Liver (tissue), 9 donors: ENCODE data around the gene SMOC1. TPM values are rescaled to one million over a fixed set of nuclear protein-coding genes. Genes with fewer than 3 reads are reported as not detected.

Experiments used
- DNase-seq: peaks from one replicate; pipeline ENCODE4 v3.0.0-alpha.2; 2017; ENCODE audit warnings: low spot score
- H3K27ac ChIP-seq, 2 donors: one replicate each; pipeline ENCODE4 v1.7.0; 2013; ENCODE audit warnings: inconsistent platforms in 2 of 2, low read length in 2 of 2, control low read depth in 1 of 2, low read depth in 1 of 2, mild to moderate bottlenecking in 1 of 2
- H3K27me3 ChIP-seq, 4 donors: one replicate each; pipeline versions ENCODE4 v1.6.1 to v1.7.0; 2013; ENCODE audit warnings: low read length in 3 of 4, inconsistent platforms in 1 of 4, mild to moderate bottlenecking in 1 of 4, moderate library complexity in 1 of 4; ENCODE audit not compliant: control insufficient read depth in 4 of 4, insufficient read depth in 4 of 4
- H3K36me3 ChIP-seq, 4 donors: one replicate each; pipeline versions ENCODE4 v1.6.1 to v1.7.0; 2013; ENCODE audit warnings: low read length in 3 of 4, mild to moderate bottlenecking in 3 of 4, low read depth in 1 of 4, moderate library complexity in 1 of 4; ENCODE audit not compliant: control insufficient read depth in 4 of 4, insufficient read depth in 3 of 4
- H3K4me1 ChIP-seq, 4 donors: one replicate each; pipeline versions ENCODE4 v1.6.1 to v1.7.0; 2013; ENCODE audit warnings: low read length in 3 of 4, mild to moderate bottlenecking in 3 of 4, moderate library complexity in 1 of 4; ENCODE audit not compliant: control insufficient read depth in 4 of 4, insufficient read depth in 4 of 4
- H3K4me3 ChIP-seq, 3 donors: one replicate each; pipeline versions ENCODE4 v1.6.1 to v1.7.0; 2013; ENCODE audit warnings: low read length in 3 of 3, control low read depth in 1 of 3, low read depth in 1 of 3, mild to moderate bottlenecking in 1 of 3
- H3K9ac ChIP-seq, 2 donors: one replicate each; pipeline ENCODE4 v1.7.0; 2013; ENCODE audit warnings: low read length in 2 of 2, mild to moderate bottlenecking in 2 of 2, moderate library complexity in 2 of 2, control low read depth in 1 of 2, low read depth in 1 of 2
- H3K9me3 ChIP-seq, 4 donors: one replicate each; pipeline versions ENCODE4 v1.6.1 to v1.7.0; 2013; ENCODE audit warnings: low read length in 3 of 4; ENCODE audit not compliant: control insufficient read depth in 4 of 4
- EGR1 ChIP-seq, 2 donors: IDR thresholded peaks; 2 replicates each; pipeline ENCODE4 v1.6.1; 2016 to 2018; ENCODE audit warnings: antibody characterized with exemption in 2 of 2, low read depth in 2 of 2
- FOXA1 ChIP-seq: IDR thresholded peaks from 2 replicates; pipeline ENCODE4 v1.6.1; 2016; ENCODE audit warnings: antibody characterized with exemption
- FOXA2 ChIP-seq: IDR thresholded peaks from 2 replicates; pipeline ENCODE4 v1.6.1; 2016; ENCODE audit warnings: antibody characterized with exemption
- GABPA ChIP-seq, 2 donors: IDR thresholded peaks in 1 of 2; conservative IDR thresholded peaks in 1 of 2; 2 replicates each; pipeline ENCODE4 v1.6.1; 2016; ENCODE audit warnings: antibody characterized with exemption in 2 of 2, mild to moderate bottlenecking in 1 of 2, moderate library complexity in 1 of 2
- HNF4A ChIP-seq, 2 donors: conservative IDR thresholded peaks; 2 replicates each; pipeline ENCODE4 v1.6.1; 2016; ENCODE audit warnings: antibody characterized with exemption in 2 of 2, mild to moderate bottlenecking in 2 of 2
- HNF4G ChIP-seq: IDR thresholded peaks from 2 replicates; pipeline ENCODE4 v1.6.1; 2016; ENCODE audit warnings: antibody characterized with exemption
- JUND ChIP-seq, 2 donors: IDR thresholded peaks; 2 replicates each; pipeline ENCODE4 v1.6.1; 2016; ENCODE audit warnings: antibody characterized with exemption in 2 of 2
- MAX ChIP-seq: IDR thresholded peaks from 2 replicates; pipeline ENCODE4 v1.6.1; 2016; ENCODE audit warnings: antibody characterized with exemption
- RAD21 ChIP-seq, 2 donors: IDR thresholded peaks; 2 replicates each; pipeline ENCODE4 v1.6.1; 2016; ENCODE audit warnings: antibody characterized with exemption in 2 of 2, mild to moderate bottlenecking in 2 of 2
- RXRA ChIP-seq, 2 donors: IDR thresholded peaks; 2 replicates each; pipeline ENCODE4 v1.6.1; 2017 to 2018; ENCODE audit warnings: antibody characterized with exemption in 2 of 2, mild to moderate bottlenecking in 1 of 2
- SP1 ChIP-seq: IDR thresholded peaks from 2 replicates; pipeline ENCODE4 v1.6.1; 2018; ENCODE audit warnings: antibody characterized with exemption, mild to moderate bottlenecking
- YY1 ChIP-seq: IDR thresholded peaks from 2 replicates; pipeline ENCODE4 v1.6.1; 2016; ENCODE audit warnings: antibody characterized with exemption, mild to moderate bottlenecking
- WGBS: extraction: QIAGEN DNeasy Blood & Tissue Kit; methylation state at CpG from one replicate; pipeline ENCODE4 v1.1.7; 2013; 5-methylcytosine and 5-hydroxymethylcytosine counted together
- polyA plus RNA-seq, 2 donors: library from polyadenylated mRNA; stranded (reverse) in 1 of 2; unstranded in 1 of 2; fragments of 200-250 nt in 1 of 2; fragments of >200 nt in 1 of 2; fragmentation: Nextera tagmentation in 1 of 2; extraction: Ambion mirVana in 1 of 2; gene quantifications; one replicate each; pipeline versions ENCODE4 v1.2.1 to v1.2.3, GENCODE V29; 2013 to 2015
- total RNA-seq, 2 donors: library from RNA; depleted of rRNA; stranded (reverse); fragments of >200 nt; gene quantifications; one replicate each; pipeline ENCODE4 v1.2.3, GENCODE V29; 2014
- TF ChIP-seq, protein P1 (sequence below): IDR thresholded peaks from 2 replicates; pipeline ENCODE4 v1.6.1; 2016; ENCODE audit warnings: antibody characterized with exemption
- TF ChIP-seq, protein P2 (sequence below): IDR thresholded peaks from 2 replicates; pipeline ENCODE4 v1.6.1; 2016; ENCODE audit warnings: antibody characterized with exemption, mild to moderate bottlenecking
- donor health status: healthy.
- donor health status: healthy.
- donor health status: healthy.
- donor health status: healthy.
- donor health status: healthy.

The SMOC1 gene
- total and polyA plus RNA-seq, 4 donors = 11.2 to 43.7 (median 27.4) TPM

DNA sequence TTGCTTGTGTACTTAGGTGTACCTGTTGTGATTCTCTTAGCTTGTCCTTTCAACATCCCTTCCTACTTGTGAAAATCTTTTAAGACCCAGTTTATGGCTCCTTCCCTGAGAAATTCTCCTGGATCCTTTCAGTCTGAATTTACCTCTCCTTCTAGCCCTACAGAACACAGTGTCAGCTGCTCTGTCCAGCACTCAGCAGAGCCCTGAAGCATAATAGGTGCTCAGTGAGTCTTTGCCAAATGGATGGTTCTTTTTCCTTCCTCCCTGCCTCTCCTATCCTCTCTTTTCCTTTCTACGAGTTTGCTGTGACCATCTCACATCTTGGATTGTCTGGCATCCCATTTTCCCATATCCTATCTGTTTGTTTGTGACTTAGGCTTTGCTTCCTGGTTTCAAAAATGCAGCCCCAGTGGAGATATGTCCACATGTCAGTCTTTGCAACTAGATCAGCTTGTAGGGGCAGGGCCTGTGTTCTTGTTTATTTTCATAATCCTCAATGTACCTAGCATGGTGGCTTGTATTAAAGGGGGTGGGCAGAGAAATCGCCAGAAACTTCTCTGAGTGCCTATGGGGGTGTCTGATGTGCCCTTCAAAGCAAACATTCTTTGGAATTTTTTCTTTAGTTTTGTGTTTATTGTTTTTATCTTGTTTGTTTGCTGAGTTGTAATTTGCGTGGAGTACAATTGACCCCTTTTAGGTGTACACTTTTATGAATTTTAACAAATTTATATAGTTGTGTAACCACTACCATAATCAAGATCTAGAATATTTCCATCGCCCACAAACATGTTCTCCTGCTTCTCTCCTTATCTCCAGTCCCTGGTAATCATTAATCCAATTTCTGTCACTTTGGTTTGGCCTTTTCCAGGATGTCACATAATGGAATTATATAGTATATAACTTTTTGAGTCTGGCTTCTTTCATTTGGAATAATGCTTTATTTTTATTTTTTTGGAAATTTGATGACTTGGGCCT lies 62.8 kb downstream of the SMOC1 start:
- peaks cover 0 to 4% (median 0%) of the 10 kb centered on the region in 4 donors for H3K36me3 ChIP-seq
- peak overlapping the region in 1 of 3 donors; percentile 3 for H3K4me3 ChIP-seq
- H3K9ac ChIP-seq = no peak overlapping the region
- no peak for TF ChIP-seq HNF4G
- TF ChIP-seq, protein P1, sequence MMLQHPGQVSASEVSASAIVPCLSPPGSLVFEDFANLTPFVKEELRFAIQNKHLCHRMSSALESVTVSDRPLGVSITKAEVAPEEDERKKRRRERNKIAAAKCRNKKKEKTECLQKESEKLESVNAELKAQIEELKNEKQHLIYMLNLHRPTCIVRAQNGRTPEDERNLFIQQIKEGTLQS = no peak
- TF ChIP-seq HNF4A (conservative IDR thresholded peaks at IDR 0.05) = peak; percentile 47 to 62
- TF ChIP-seq EGR1 (IDR thresholded peaks at IDR 0.05; ENCODE audit: low read depth in 2 of 2) = peak in 1 of 2 donors; percentile 47
- peak in 1 of 2 donors; percentile 46 for TF ChIP-seq RXRA (IDR thresholded peaks at IDR 0.05)
- TF ChIP-seq RAD21 (IDR thresholded peaks at IDR 0.05) = peak; percentile 7 to 22
- TF ChIP-seq SP1 = peak; percentile 72
- TF ChIP-seq, protein P2, sequence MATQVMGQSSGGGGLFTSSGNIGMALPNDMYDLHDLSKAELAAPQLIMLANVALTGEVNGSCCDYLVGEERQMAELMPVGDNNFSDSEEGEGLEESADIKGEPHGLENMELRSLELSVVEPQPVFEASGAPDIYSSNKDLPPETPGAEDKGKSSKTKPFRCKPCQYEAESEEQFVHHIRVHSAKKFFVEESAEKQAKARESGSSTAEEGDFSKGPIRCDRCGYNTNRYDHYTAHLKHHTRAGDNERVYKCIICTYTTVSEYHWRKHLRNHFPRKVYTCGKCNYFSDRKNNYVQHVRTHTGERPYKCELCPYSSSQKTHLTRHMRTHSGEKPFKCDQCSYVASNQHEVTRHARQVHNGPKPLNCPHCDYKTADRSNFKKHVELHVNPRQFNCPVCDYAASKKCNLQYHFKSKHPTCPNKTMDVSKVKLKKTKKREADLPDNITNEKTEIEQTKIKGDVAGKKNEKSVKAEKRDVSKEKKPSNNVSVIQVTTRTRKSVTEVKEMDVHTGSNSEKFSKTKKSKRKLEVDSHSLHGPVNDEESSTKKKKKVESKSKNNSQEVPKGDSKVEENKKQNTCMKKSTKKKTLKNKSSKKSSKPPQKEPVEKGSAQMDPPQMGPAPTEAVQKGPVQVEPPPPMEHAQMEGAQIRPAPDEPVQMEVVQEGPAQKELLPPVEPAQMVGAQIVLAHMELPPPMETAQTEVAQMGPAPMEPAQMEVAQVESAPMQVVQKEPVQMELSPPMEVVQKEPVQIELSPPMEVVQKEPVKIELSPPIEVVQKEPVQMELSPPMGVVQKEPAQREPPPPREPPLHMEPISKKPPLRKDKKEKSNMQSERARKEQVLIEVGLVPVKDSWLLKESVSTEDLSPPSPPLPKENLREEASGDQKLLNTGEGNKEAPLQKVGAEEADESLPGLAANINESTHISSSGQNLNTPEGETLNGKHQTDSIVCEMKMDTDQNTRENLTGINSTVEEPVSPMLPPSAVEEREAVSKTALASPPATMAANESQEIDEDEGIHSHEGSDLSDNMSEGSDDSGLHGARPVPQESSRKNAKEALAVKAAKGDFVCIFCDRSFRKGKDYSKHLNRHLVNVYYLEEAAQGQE = peak; percentile 60
- peak; percentile 56 for TF ChIP-seq YY1
- no peak for TF ChIP-seq FOXA1
- TF ChIP-seq JUND (IDR thresholded peaks at IDR 0.05) = no peak
- TF ChIP-seq GABPA (IDR thresholded peaks at IDR 0.05 in 1 of 2, conservative IDR thresholded peaks at IDR 0.05 in 1 of 2) = peak in 1 of 2 donors; percentile 13
- TF ChIP-seq MAX = peak; percentile 0
- H3K27ac ChIP-seq = peak overlapping the region; percentile 71 to 77
- no peaks in the 10 kb centered on the region for H3K27me3 ChIP-seq
- no peak for DNase-seq
- peaks cover 0 to 8% (median 1%) of the 10 kb centered on the region in 4 donors for H3K9me3 ChIP-seq
- 20% methylated on average over 4 of the region's 4 CpGs for WGBS
- H3K4me1 ChIP-seq = peaks cover 11 to 74% (median 50%) of the 10 kb centered on the region in 4 donors

DNA sequence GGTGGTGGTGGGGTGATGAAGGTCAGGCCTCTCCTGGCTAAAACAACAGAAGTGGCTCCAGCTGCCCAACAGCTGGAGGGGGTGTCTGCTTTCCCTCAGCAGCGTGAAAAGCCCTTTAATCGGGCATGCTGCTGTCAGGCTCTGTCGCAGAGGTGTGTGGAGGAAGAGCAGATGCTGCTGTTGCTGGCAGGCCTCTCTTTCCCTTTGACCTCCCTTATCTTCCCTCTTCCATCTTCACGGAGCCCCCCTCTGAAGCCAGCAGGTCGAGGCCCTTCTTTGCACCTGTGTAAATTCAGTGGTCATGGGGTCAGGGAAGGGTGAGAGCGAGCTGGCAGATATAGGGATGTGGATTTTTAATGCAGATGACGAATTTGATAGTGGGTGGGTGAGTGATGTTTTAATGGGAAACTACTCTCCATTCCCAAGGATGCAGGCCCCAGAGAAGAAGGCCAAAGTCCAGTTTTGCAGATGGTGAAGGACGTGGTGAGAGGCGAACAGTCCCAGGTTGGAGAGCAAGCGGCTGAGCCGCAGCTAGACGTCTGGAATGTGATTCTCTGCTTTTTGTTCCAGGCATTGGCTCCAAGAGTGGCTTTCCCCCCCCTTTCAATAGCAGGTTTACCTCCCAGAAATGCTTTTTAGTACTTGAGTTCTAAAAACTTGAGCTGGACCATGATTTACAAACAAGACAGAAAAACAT lies 64.0 kb downstream of the SMOC1 start:
- Histone ChIP-seq H3K36me3 (peaks cover 0 to 4% (median 0%) of the 10 kb centered on the region in 4 donors), H3K9me3 (peaks cover 0 to 8% (median 1%) of the 10 kb centered on the region in 4 donors), H3K9ac (no peak overlapping the region), H3K4me1 (peaks cover 10 to 73% (median 45%) of the 10 kb centered on the region in 4 donors), H3K4me3 (no peak overlapping the region), H3K27ac (peak overlapping the region; percentile 71 to 77), H3K27me3 (no peaks in the 10 kb centered on the region)
- 47% methylated on average over 12 of the region's 12 CpGs for WGBS
- no peak for DNase-seq
- TF ChIP-seq FOXA2 (no peak), HNF4G (no peak), HNF4A (conservative IDR thresholded peaks at IDR 0.05) (peak; percentile 13 to 25)
